Heart left ventricle (tissue), 16 donors: ENCODE results near the gene COL11A2. TPM values are rescaled to one million over a fixed set of nuclear protein-coding genes. Genes with fewer than 3 reads are reported as not detected.

Experiments used
- ATAC-seq, 4 donors: fragments of 200-7000 bp; cut with Tn5 transposase; one replicate each; pipeline ENCODE4 v1.9.1; 2020 to 2022; ENCODE audit warnings: moderate library complexity in 4 of 4, mild to moderate bottlenecking in 3 of 4, moderate number of reproducible peaks in 1 of 4
- DNase-seq, 5 donors: peaks; one replicate each; pipeline ENCODE4 v3.0.0-alpha.2; 2020
- H3K27ac ChIP-seq, 12 donors: fragments of 200-600 bp; sonication (generic) in 4 of 12; one replicate each; pipeline versions ENCODE4 v1.5.0 to v1.8.0; 2016 to 2022; ENCODE audit warnings: mild to moderate bottlenecking in 2 of 12
- H3K27me3 ChIP-seq, 9 donors: fragments of 200-600 bp; sonication (generic) in 2 of 9; one replicate each; pipeline versions ENCODE4 v1.5.1 to v1.8.0; 2016 to 2022; ENCODE audit warnings: mild to moderate bottlenecking in 3 of 9
- H3K36me3 ChIP-seq, 9 donors: fragments of 200-600 bp; sonication (generic) in 2 of 9; one replicate each; pipeline versions ENCODE4 v1.5.0 to v1.8.0; 2018 to 2022; ENCODE audit warnings: mild to moderate bottlenecking in 2 of 9
- H3K4me1 ChIP-seq, 12 donors: fragments of 200-600 bp; sonication (generic) in 4 of 12; one replicate each; pipeline versions ENCODE4 v1.5.0 to v1.8.0; 2016 to 2022; ENCODE audit warnings: mild to moderate bottlenecking in 3 of 12
- H3K4me3 ChIP-seq, 12 donors: fragments of 200-600 bp; sonication (generic) in 4 of 12; one replicate each; pipeline versions ENCODE4 v1.5.0 to v1.8.0; 2017 to 2022; ENCODE audit warnings: mild to moderate bottlenecking in 9 of 12, moderate library complexity in 4 of 12
- H3K9me3 ChIP-seq, 12 donors: fragments of 200-600 bp; sonication (generic) in 4 of 12; one replicate each; pipeline versions ENCODE4 v1.5.0 to v1.8.0; 2016 to 2022; ENCODE audit warnings: mild to moderate bottlenecking in 1 of 12
- POLR2A ChIP-seq, 2 donors: fragments of 450-650 bp; IDR thresholded peaks; one replicate each; pipeline ENCODE4 v1.6.1; 2017; ENCODE audit warnings: antibody characterized with exemption in 2 of 2, mild to moderate bottlenecking in 2 of 2, moderate library complexity in 2 of 2
- WGBS, 4 donors: extraction: QIAGEN DNeasy Blood & Tissue Kit in 2 of 4; methylation state at CpG; one replicate each; pipeline versions ENCODE4 v1.1.5 to v1.1.7; 2013 to 2018; 5-methylcytosine and 5-hydroxymethylcytosine counted together
- intact Hi-C, 10 donors: fragments of 100-400 bp; cut with DNase I; formaldehyde crosslinking; loops; one replicate each; pipeline versions ENCODE4 v1.11.1 to v1.14.2; 2022
- polyA plus RNA-seq, 2 donors: library from polyadenylated mRNA; stranded (reverse); fragments of 200-250 nt; gene quantifications; one replicate each; pipeline ENCODE4 v1.2.3, GENCODE V29; 2013
- total RNA-seq, 9 donors: library from RNA; depleted of rRNA in 2 of 9; stranded (reverse); fragments of >200 nt in 2 of 9; fragmentation: NEBNext Ultra II Directional in 3 of 9; extraction: Animal tissue kit (Norgen Biotek cat#: 25700) in 3 of 9; gene quantifications; one replicate each; pipeline versions ENCODE4 v1.1.0 to v1.2.4, GENCODE V29; 2016 to 2023
- TF ChIP-seq, protein P1 (sequence below), 12 donors: fragments of 200-600 bp; sonication (generic) in 4 of 12; IDR thresholded peaks; one replicate each; pipeline versions ENCODE4 v1.5.0 to v1.8.0; 2018 to 2022; ENCODE audit warnings: antibody characterized with exemption in 12 of 12, mild to moderate bottlenecking in 5 of 12
- donor health status: ischemic (EF 13 %, LVEDD 7.1; RV severe dilation, severe dysfunction).
- donor health status: healthy with polysubstance abuse.
- donor health status: DM: no; HTN: yes; CAD: no.
- donor health status: DM: no; HTN: no; CAD: no.
- donor health status: ischemic (EF 25% LVEDD 6.9; RV normal size, moderate dysfunction).
- donor health status: ischemic (EF 25% LVEDD 5.7; RV mildly dilated, moderate dysfunction).
- donor health status: healthy.
- donor health status: DM: yes; HTN: yes; CAD: no.
- donor health status: ischemic (EF 35%, LVEDD 5.7; RV mildly dilated, moderate dysfunction).
- donor health status: nonischemic (EF 11% LVEDD 7.7; RV severe dilation, severe dysfunction).
- donor health status: DM: yes; HTN: yes; CAD: no.
- donor health status: PGD.
- donor health status: ischemic (EF 29% LVEDD 5.4; RV normal size, mild dysfunction).
- donor health status: nonischemic (EF 23%, LVEDD 6.1; RV moderate dilation, normal function).

The COL11A2 gene
- total and polyA plus RNA-seq, 11 donors = 0.39 to 4.9 (median 0.93) TPM

- Histone ChIP-seq H3K4me3 (no peak overlapping the region), H3K36me3 (no peaks in the 10 kb centered on the region), H3K27ac (no peak overlapping the region), H3K4me1 (no peaks in the 10 kb centered on the region), H3K27me3 (no peaks in the 10 kb centered on the region), H3K9me3 (no peaks in the 10 kb centered on the region)
- ATAC-seq (no peak), DNase-seq (no peak)
- WGBS, 4 donors = 85 to 90% (median 89%) methylated on average over 7 to 9 of the region's 9 CpGs
- intact Hi-C loops = loop anchor here in 1 of 10 donors (1.0 kb wide), 1 partner anchor 24 kb away; no protein-coding TSS in a partner anchor
- TF ChIP-seq POLR2A (IDR thresholded peaks at IDR 0.05) = no peak
- TF ChIP-seq, protein P1, sequence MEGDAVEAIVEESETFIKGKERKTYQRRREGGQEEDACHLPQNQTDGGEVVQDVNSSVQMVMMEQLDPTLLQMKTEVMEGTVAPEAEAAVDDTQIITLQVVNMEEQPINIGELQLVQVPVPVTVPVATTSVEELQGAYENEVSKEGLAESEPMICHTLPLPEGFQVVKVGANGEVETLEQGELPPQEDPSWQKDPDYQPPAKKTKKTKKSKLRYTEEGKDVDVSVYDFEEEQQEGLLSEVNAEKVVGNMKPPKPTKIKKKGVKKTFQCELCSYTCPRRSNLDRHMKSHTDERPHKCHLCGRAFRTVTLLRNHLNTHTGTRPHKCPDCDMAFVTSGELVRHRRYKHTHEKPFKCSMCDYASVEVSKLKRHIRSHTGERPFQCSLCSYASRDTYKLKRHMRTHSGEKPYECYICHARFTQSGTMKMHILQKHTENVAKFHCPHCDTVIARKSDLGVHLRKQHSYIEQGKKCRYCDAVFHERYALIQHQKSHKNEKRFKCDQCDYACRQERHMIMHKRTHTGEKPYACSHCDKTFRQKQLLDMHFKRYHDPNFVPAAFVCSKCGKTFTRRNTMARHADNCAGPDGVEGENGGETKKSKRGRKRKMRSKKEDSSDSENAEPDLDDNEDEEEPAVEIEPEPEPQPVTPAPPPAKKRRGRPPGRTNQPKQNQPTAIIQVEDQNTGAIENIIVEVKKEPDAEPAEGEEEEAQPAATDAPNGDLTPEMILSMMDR (IDR thresholded peaks at IDR 0.05) = no peak
Measured at GRCh38 chr6:33170176-33171015, 21.9 kb downstream of the COL11A2 start.

GRCh38 chr6:33169291-33170175 is 22.7 kb downstream of the COL11A2 start:
- Histone ChIP-seq H3K4me3 (no peak overlapping the region), H3K27ac (no peak overlapping the region), H3K9me3 (no peaks in the 10 kb centered on the region), H3K27me3 (no peaks in the 10 kb centered on the region), H3K36me3 (no peaks in the 10 kb centered on the region), H3K4me1 (no peaks in the 10 kb centered on the region)
- TF ChIP-seq POLR2A (IDR thresholded peaks at IDR 0.05) = no peak
- TF ChIP-seq, protein P1 (IDR thresholded peaks at IDR 0.05) = no peak
- ATAC-seq (no peak), DNase-seq (no peak)
- WGBS, 4 donors = 90 to 97% (median 97%) methylated on average over 7 to 10 of the region's 10 CpGs
- intact Hi-C loops = no loop called here

DNA sequence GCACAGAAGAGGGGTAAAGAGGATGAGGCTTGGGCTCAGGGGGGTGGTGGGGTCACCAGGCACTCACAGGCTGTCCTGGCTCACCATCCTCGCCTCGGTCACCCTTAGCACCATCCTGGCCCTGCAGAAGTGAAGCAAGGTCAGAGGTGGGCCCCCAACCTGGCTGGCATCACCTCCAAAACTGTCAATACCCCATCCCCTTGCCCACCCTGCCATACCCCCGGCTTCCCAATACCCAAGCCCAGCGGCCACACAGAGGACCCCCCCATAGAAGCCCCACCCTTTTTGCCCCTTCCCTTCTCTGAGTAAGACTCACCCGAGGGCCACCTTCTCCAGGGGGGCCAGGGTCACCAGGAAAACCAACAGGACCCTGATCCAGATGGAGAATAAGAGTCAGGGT is 23.6 kb downstream of the COL11A2 start:
- DNase-seq (no peak), ATAC-seq (no peak)
- H3K4me1 ChIP-seq = no peaks in the 10 kb centered on the region
- TF ChIP-seq, protein P1 (IDR thresholded peaks at IDR 0.05) = no peak
- intact Hi-C loops = no loop called here
- H3K4me3 ChIP-seq = no peak overlapping the region
- no peaks in the 10 kb centered on the region for H3K9me3 ChIP-seq
- H3K36me3 ChIP-seq = no peaks in the 10 kb centered on the region
- 69 to 83% (median 73%) methylated on average over 5 of the region's 5 CpGs for WGBS, 4 donors
- no peak overlapping the region for H3K27ac ChIP-seq
- no peaks in the 10 kb centered on the region for H3K27me3 ChIP-seq

DNA sequence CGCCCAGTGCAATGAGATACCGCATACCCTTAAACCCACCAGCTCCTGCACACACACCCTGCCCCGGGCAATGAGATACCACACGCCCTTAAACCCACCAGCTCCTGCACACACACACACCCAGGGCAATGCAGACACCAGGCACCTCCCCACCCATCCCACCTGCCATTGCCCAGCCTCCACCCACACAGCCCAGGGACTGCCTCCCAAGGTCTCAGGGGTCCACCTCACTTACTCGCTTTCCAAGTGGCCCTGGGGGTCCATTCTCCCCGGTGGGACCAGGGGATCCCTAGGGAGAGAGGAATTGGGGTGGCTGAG is 24.0 kb downstream of the COL11A2 start:
- TF ChIP-seq, protein P1 (IDR thresholded peaks at IDR 0.05) = no peak
- no peak for TF ChIP-seq POLR2A (IDR thresholded peaks at IDR 0.05)
- no peak overlapping the region for H3K27ac ChIP-seq
- H3K27me3 ChIP-seq = no peaks in the 10 kb centered on the region
- no peak overlapping the region for H3K4me3 ChIP-seq
- H3K4me1 ChIP-seq = no peaks in the 10 kb centered on the region
- DNase-seq (no peak), ATAC-seq (no peak)
- intact Hi-C loops = no loop called here
- H3K36me3 ChIP-seq = no peaks in the 10 kb centered on the region
- H3K9me3 ChIP-seq = no peaks in the 10 kb centered on the region
- WGBS, 4 donors = 71 to 92% (median 85%) methylated on average over 6 of the region's 6 CpGs
